HG03439 (cell line): ENCODE results near the gene SMARCAD1.

Source experiments
- ATAC-seq: cut with Tn5 transposase; IDR thresholded peaks from one replicate; pipeline ENCODE4 v1.9.1; 2021; ENCODE audit warnings: mild to moderate bottlenecking, moderate library complexity; ENCODE audit not compliant: unreplicated experiment

SMARCAD1 gene

DNA sequence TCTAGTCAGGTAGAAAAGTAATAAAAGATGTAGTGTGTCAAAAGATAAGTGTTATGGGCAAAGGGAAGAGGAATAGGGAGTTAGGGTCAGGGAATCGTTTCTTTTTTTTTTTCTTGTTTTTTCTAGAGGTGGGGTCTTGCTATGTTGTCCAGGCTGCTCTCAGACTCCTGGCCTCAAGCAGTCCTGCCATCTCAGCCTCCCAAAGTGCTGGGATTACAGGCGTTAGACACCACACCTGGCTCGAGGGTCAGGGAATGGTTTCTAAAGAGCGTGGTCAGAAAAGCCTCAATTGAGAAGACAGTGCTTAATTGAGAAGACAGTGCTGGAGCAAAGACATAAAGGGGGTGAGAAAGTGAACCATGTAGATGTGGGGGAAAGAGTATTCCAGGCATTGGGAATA lies 19.1 kb downstream of the SMARCAD1 start:
- ATAC-seq: no peak

DNA sequence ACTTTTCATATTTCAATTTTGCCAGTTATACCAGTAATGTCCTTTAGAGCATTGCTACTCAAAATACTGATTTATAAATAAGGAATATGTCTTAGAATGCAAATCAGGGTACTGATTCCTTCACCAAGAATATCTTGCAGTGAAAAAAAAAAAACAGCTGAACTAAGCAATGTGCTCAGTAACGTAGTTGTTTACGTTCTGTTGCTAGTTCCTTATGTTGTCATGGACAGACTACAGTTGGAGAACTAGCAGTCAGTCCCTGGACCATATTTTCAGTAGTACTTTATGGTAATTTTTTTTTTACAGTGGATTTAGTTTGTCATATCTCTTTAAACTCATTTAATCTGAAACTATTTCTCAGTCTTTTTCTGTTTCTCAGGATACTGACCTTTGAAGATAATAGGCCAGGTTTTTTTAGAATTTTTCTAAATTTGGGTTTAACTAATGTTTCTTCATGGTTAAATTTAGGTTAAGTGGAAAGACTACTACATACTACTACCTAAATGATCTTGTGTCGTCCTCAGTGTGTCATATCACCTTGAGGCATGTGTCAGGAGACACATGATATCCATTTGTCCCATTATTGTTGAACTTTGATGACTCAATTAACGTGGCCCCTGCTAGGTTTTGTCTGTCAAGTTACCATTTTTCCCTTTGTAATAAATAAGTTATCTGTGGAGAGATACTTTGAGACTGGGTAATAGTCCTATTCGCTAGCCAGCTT lies 21.0 kb downstream of the SMARCAD1 start:
- no peak for ATAC-seq

DNA sequence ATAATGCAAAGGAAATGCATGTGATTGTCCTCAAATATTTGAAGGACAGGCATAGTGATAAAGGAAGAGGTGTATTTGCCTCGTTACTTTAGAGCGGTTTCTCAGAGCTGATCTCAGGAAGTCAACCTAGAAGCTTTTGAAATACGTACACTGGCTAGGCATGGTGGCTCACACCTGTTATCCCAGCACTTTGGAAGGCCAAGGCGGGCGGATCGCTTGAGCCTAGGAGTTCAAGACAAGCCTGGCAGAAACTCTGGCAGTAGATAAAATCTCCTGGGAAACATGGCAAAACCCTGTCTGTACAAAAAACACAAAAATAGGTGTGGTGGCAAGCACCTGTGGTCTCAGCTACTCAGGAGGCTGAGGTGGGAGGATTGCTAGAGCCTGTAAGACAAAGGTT lies 24.9 kb downstream of the SMARCAD1 start:
- no peak for ATAC-seq

DNA sequence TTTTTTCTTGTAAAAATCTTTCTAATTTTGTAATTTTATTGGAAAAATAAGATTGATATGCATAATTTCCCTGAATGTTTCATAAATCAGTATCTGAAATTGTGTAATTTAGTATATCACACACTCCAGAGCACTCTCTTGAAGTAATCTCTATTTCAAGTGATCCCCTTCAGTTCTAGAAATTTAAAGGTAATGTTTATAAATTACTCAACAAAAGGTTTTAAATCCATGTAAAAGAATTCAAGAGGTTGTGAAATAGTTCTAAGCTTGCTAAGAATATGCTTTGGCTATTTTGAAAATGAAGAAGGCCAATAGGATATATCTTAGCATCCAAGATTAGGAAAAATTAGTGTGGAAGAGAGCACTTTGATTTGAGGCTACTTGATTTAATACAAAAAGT lies 28.2 kb downstream of the SMARCAD1 start:
- no peak for ATAC-seq

DNA sequence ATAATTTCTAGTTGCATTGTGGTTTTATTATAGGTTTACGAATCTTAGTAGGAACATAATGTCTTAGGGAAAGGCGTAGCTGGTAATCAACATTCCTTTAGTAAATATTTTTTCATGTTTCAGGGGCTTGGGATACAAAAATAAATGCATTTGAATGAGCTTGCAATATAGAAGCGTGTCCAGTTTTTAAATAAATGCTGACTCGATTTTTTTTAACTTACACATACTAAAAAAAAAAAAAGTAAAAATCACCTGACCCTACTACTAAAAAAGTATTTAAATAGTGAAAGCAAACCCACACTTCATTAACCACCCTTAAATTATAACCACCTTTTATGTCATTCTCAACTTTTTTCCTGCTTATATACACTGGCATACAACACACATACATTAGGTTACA lies 29.6 kb downstream of the SMARCAD1 start:
- ATAC-seq: no peak

DNA sequence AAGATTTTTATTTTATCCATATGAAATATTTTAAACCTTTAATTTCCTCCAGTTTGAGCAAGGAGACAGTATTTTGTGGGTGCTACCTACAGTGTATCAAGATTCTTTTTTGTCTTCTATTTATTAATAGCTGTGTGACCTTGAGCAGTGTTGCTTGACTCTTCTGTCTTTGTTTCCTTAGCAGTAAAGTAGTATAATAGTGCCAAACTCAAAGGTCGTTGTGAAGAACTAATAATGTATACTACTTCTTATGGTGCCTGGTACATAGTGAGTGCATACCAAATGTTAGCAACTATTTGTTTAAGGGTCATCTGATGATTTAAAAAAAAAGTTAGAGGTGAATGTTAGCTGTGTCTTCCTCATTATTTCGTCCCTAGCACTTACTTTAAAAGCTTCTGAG lies 30.5 kb downstream of the SMARCAD1 start:
- no peak for ATAC-seq

DNA sequence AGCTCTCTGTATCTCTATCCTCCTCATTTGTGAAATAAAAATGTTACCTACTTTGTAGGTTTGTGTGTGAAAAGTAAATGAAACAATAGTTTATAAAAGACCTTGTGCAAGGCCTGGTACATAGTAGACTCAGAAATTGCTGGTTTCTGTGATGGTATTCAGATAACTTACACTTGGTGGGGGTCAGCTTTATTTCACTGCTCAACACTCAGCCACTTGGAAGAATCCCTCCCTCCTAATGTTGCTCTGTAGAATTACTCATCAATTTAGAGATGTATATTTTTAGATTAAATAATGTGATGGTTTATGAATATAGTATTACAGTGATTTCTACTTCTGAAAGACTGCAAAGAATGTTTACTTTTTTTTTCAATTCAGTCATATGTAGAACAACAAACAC lies 32.7 kb downstream of the SMARCAD1 start:
- ATAC-seq: no peak

DNA sequence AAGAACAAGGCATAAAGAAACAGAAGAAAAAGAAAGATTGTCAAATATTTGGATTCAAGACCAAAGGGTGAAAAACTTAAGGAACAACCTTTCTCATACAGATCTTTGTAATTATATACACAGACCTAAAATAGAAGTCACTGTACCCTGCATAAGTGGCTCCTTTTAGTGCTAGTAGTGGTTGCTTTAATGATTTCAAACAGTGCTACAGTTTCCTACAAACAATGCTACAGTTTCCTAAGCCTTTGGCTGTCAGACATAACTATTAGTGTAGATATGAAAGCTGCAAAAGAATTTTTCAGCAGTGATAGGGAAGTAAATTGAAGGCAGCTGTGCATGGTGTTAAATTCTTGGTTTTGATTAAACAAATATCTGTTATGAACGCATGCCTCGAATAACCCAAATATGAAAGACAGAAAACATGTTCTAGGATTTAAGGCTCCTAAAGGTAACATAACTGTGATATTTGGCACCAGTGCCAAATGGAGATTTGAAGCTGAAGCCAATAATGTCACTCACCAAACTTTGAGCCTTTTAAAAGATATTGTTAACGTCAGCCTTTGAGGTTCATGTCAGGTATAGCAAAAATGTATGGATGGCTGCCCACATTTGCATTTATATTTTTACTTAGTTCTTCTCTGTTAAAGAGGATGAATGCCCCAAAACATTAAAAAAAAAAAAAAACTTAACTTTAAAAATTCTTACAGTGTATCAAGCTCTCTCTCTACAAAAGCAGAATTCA lies 36.6 kb downstream of the SMARCAD1 start:
- no peak for ATAC-seq

DNA sequence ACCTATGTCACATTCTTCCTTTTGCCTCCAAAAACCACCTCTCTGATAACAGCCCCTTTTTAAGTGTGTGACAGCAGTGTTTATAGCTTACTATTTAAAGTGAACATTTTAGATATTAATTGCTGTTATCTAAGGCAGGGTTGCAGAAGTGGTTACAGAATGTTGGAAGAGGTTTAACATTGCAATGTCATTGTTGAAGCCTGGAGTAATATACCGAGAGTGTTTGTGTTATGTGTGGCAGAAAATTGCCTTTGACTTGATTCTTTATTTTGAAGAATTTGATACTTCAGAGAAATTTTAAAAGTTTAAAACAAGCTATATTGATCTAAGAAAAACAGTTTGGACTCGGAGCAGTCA lies 37.1 kb downstream of the SMARCAD1 start:
- no peak for ATAC-seq

DNA sequence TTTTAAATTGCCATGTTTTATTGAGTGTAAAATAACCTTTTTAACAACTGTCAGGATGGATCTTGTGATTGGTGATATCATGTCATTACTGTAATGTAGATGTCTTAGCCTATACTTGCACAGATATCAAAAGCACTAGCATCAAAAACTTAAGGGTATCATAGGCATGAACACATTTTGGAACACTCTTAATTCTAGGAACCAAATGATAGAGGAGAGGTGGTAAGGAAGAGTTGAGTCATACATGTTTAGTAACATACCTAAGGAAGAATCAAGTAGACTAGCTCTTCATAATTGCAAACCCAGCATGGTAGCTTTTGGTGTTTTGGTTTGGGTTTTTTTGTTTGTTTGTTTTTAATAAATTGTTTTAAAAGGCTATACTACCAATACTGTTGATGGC lies 43.4 kb downstream of the SMARCAD1 start:
- no peak for ATAC-seq

DNA sequence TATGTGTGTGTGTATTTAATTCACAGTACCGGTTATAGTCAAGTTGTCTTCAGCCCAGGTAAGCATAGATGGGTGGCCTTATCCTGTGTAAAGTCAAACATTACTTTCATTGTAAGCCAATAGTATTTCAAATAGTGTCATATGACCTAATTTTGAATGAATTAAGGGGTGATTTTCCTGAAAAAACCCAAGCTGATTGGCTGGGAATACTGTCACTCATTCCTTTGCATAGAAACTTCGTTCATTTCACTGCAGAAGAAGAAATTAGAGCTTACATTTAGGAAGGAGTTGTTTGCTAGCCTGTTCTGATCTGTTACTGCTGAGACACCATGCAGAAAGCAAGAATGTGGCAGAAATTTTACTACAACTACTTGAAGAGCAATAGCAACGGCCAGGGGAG lies 45.4 kb downstream of the SMARCAD1 start:
- ATAC-seq: no peak

DNA sequence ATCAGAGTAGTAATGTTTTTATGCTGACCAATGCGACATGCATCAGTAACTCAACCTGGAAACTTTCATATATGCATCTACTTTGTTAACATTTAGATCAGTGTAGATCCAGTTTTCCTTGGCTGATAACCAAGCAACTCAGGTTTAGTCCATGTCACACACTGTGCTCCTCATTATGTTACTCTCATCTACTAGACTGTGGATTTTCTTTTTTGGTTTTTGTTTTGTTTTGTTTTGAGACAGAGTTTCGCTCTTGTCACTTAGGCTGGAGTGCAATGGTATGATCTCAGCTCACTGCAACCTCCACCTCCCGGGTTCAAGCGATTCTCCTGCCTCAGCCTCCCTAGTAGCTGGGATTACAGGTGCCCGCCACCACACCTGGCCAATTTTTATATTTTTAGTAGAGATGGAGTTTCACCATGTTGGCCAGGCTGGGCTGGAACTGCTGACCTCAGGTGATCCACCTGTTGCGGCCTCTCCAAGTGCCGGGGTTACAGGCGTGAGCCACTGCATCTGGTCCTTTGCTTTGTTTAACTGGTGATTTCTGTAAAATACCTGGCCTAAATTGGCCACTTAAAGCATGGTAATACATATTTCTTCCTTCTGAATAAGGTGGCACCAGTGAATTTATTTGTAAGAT lies 48.6 kb downstream of the SMARCAD1 start:
- no peak for ATAC-seq

DNA sequence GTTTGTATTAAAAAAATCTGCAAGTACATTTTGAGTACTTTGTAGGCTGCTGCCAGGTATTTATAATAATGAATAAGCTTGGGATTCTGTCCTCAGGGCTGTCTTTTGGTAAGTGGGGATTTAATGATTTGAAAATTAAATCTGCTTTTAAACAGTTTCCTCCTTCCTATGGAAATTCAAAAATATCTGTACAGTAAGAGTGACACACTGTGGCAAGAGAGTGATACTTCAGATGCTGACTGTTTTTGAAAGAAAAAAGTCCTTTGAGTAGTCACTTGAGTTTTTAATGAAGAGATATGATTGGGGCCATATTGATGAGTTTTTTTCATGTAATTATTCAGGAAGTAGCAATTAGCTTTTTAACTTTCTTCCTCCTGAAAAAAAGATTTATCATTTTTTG lies 49.2 kb downstream of the SMARCAD1 start:
- ATAC-seq: no peak

DNA sequence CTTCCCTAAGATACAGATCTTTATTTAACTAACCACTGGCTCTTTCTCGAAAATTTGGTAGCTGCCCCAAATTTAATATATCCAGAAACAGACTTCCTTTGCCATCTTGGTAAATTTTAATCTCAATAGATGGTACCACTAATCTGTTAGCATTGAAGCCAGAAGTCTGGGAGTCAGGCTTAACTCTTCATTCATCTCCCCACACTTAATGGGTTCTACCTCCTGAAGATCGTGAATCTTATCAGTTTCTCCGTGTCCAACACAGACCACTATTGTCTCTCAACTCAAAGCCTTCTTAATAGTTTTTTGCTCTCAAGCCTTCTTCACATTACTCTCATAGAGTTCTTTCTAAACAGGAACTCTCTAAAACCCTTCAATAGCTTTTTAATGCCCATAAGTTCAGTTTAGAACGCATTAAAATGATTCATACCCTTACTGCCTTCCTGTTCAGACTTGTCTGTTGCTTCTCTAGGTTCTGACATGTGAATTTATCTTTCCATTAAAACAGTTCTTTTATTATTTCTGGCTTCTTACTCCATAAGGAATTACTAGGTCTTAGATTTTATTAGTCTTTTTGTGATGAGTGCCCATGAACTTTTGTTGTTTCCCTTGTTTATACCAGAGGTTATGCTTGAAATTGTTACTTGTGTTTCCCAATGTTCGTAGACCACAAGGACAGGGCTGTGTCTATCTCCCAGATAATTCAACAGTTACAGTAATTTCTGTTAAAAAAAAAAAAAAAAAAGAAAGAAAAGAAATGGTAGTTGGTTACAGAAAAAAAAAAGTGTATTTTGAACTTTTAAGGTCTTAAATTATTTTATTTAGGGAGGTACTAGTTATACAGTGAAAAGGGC lies 54.7 kb downstream of the SMARCAD1 start:
- no peak for ATAC-seq

DNA sequence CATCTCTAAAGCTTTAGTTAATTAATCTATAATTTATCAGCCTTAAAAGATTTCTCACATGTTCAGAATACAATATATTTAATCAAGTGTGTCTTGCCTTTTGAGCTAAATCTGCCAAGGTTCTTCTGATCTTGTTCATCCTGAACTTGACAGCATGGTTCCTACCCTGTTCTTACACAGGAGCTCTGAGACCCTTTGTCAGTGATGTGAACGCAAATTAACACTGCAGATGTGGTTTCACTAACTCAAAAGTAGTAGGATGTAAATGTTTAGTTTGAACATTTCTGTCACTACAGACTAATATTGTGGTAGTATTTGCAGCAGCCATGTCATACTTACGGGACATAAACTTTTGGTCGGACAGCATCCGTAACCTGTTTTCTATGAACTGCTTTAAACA lies 59.4 kb downstream of the SMARCAD1 start:
- no peak for ATAC-seq

DNA sequence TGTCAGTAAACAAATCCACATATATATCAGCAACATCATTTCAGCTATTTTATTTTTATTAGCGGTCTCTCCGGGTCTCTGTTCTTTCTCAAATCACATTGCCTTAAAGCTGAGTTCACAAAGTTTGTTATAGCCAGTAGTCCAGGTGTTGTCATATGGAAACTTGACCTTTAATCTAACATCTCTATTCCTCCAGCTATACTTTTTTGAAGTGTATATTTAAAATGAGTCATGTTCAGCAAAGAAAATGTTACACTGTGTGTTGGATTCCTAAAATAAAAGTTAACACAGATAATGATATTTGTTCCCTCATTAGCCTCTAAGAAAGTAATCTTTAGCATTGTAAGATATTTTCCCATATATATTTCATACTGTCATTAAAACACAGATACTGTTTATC lies 63.6 kb downstream of the SMARCAD1 start:
- ATAC-seq: no peak

DNA sequence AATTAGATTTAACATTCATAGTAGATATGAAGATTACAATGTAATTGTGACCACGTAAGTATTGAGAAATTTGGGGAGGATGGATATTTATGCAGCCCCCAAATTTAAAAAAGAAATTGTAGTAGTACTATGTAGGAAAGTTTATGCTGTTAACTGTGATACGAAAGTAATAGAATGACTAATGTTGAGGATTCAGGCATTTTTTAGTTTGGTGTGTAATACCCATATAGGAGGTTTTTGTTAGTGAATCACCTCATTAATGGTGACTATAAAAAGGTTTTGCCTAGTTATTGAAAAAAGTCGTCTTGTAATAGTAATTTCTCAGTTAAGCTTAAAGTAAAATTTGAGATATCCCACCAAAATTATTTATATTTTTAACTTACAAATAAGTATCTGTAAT lies 67.2 kb downstream of the SMARCAD1 start:
- no peak for ATAC-seq

DNA sequence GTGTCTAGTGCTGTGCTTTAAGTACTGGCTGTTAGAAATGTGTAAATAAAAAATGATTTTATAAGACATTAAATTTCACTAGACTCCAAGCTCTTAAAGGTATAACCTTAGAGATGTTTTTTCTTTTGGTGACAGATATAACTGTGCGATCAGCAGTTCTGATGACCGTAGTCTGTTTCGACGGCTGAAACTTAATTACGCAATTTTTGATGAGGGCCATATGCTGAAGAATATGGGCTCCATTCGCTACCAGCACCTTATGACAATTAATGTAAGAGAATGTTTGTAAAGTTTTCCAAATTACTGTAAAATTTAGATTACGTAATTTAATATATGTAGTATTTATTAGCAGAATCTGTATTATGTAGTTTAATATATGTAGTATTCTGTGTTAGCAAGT lies 68.5 kb downstream of the SMARCAD1 start:
- no peak for ATAC-seq

DNA sequence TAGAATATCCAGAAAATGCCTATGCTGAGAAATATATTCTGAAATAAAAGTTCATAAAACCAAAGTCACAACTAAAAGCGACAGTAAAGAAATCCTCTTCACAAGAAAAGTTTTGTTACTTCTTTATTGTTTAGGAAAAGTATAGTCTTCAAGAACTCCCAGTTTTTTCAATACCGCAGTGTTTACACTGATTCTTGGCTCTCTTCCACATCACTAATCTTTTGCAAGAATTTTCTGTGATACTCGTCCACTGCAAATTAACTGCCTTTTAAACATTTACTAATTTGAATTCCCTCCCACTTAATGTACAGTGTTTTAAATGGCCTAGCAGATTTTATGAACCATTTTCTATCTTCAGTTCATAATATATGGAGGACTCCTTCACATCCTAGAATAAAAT lies 69.9 kb downstream of the SMARCAD1 start:
- no peak for ATAC-seq

DNA sequence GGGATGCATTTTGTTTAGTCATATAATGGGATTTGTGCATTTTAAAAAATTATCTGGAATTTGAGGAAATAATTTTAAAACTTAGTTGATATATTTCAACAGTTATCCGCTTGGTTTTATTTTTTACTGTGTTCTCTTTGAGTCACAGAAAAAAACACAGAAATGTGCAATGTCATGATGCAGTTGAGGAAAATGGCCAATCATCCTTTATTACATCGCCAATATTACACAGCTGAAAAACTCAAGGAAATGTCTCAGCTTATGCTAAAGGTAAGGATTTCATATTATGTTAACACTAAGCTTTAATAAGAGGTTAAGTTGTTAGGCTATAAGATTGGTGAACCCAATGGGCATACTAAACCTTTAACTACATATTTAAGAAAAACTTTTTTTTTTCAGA lies 71.1 kb downstream of the SMARCAD1 start:
- no peak for ATAC-seq

DNA sequence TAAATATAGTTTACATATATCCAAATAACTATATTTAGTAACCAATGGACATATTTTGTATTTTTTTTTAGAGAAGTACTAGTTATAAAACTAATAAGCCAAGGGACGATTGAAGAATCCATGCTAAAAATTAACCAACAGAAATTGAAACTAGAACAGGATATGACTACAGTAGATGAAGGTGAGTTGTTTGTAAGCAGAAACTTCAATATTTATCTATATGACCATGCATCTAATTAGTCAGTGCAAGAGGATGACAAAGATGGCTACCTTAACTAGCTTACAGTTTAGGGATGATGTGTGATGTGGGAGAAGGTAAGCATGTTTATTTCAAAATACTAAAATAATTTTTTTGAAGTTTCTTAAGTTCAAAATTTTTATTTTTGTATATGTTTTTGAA lies 77.2 kb downstream of the SMARCAD1 start:
- ATAC-seq: no peak
